Mesodermal cell (in vitro differentiated cells): ENCODE data around the gene PHF21A.
"Not testable (repeated sequence)": the region's sequence is repeated elsewhere in the genome, so short reads cannot be mapped to it uniquely, and the experiment has no call there.

ENCODE experiments used
- H3K27ac ChIP-seq: 2 replicates; pipeline ENCODE4 v1.7.0; 2013; ENCODE audit warnings: mild to moderate bottlenecking, low read depth, low read length, moderate library complexity; ENCODE audit not compliant: severe bottlenecking
- H3K36me3 ChIP-seq: 2 replicates; pipeline ENCODE4 v1.7.1; 2013; ENCODE audit warnings: mild to moderate bottlenecking, low read length, moderate library complexity; ENCODE audit not compliant: control insufficient read depth, insufficient read depth
- H3K4me1 ChIP-seq: one replicate; pipeline ENCODE4 v1.7.1; 2013; ENCODE audit warnings: mild to moderate bottlenecking, low read length; ENCODE audit not compliant: insufficient read depth, control insufficient read depth, poor library complexity, severe bottlenecking
- H3K4me3 ChIP-seq: 2 replicates; pipeline ENCODE4 v1.7.0; 2013; ENCODE audit warnings: low read length, control low read depth, mild to moderate bottlenecking; ENCODE audit not compliant: insufficient read depth, poor library complexity, severe bottlenecking; ENCODE audit errors: extremely low read depth
- H3K9me3 ChIP-seq: 2 replicates; pipeline ENCODE4 v1.7.1; 2013; ENCODE audit warnings: mild to moderate bottlenecking, low read length, moderate library complexity; ENCODE audit not compliant: control insufficient read depth
- WGBS, 2 experiments: methylation state at CpG; one replicate each; pipeline ENCODE4 v1.1.5; 2013; ENCODE audit warnings: missing lambda C conversion rate in 2 of 2; ENCODE audit not compliant: insufficient coverage in 2 of 2; 5-methylcytosine and 5-hydroxymethylcytosine counted together

Gene PHF21A

DNA sequence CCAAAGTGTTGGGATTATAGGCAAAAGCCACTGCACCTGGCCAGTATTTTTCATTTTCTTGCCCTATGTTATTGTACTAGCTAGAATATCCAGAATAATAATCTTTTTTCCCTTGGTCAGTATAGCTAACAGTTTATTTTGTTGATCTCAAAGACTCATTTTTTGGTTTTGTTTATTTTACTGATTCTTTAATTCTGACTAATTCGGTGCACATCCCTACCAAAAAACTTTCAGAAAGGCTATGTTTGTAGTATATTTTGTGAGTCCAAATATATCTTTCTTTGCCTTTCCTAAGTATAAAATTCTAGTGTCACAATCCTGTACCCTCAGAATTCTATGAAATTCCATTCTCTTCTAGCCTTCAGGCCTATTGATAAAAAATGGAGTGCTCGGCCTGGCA lies 84.3 kb downstream of the PHF21A start:
- Histone ChIP-seq H3K27ac (no peak overlapping the region), H3K4me3 (no peak overlapping the region), H3K9me3 (no peaks in the 10 kb centered on the region), H3K4me1 (no peaks in the 10 kb centered on the region), H3K36me3 (no peaks in the 10 kb centered on the region)
- 88 to 100% methylated on average over 1 of the region's 2 CpGs for WGBS, 2 experiments

GRCh38 chr11:46036009-46036408 lies 85.2 kb downstream of the PHF21A start:
- no peak overlapping the region for H3K4me3 ChIP-seq
- H3K36me3 ChIP-seq, result no peaks in the 10 kb centered on the region
- H3K27ac ChIP-seq, result no peak overlapping the region
- no peaks in the 10 kb centered on the region for H3K9me3 ChIP-seq
- 100% methylated on average over 1 to 2 of the region's 2 CpGs for WGBS, 2 experiments
- no peaks in the 10 kb centered on the region for H3K4me1 ChIP-seq

- Histone ChIP-seq H3K9me3 (no peaks in the 10 kb centered on the region), H3K27ac (no peak overlapping the region), H3K36me3 (no peaks in the 10 kb centered on the region), H3K4me3 (no peak overlapping the region), H3K4me1 (no peaks in the 10 kb centered on the region)
Measured at GRCh38 chr11:46034041-46034440, 87.2 kb downstream of the PHF21A start.

GRCh38 chr11:46026606-46027293 lies 94.5 kb downstream of the PHF21A start:
- WGBS, 2 experiments, result 76 to 80% methylated on average over 8 to 9 of the region's 10 CpGs

GRCh38 chr11:46020084-46020599 lies 101.1 kb downstream of the PHF21A start:
- H3K36me3 ChIP-seq, result peaks cover 7% of the 10 kb centered on the region
- 93 to 97% methylated on average over 6 of the region's 8 CpGs for WGBS, 2 experiments
- no peaks in the 10 kb centered on the region for H3K4me1 ChIP-seq
- peaks cover under 1% of the 10 kb centered on the region for H3K9me3 ChIP-seq
- H3K27ac ChIP-seq, result no peak overlapping the region
- no peak overlapping the region for H3K4me3 ChIP-seq

More at GRCh38 chr11:46026606-46027293, 94.5 kb downstream of the PHF21A start:
- H3K27ac ChIP-seq, result peak overlapping the region; percentile 51
- H3K9me3 ChIP-seq, result no peaks in the 10 kb centered on the region
- no peaks in the 10 kb centered on the region for H3K36me3 ChIP-seq
- H3K4me1 ChIP-seq, result peaks cover 8% of the 10 kb centered on the region
- H3K4me3 ChIP-seq, result no peak overlapping the region

DNA sequence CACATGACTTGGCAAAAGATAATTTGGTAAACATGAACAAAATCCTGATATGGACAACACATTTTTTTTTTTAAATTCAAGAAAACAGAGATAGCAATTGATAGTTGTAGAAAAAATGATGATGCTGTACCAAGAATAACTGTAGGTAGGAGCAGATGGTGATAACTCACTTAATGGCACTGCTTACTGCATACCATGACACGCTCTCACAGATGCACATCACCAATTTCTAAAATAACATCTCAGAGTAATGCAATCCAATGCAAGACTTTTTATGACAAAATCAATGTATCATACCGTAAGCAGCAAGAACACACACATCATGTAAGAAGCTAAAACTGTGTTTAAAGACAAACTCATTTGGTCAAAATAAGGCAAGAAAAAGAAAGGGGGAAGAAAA lies 102.6 kb downstream of the PHF21A start:
- peaks cover 2% of the 10 kb centered on the region for H3K9me3 ChIP-seq
- H3K27ac ChIP-seq, result no peak overlapping the region
- 100% methylated on average over 1 of the region's 2 CpGs for WGBS, 2 experiments

DNA sequence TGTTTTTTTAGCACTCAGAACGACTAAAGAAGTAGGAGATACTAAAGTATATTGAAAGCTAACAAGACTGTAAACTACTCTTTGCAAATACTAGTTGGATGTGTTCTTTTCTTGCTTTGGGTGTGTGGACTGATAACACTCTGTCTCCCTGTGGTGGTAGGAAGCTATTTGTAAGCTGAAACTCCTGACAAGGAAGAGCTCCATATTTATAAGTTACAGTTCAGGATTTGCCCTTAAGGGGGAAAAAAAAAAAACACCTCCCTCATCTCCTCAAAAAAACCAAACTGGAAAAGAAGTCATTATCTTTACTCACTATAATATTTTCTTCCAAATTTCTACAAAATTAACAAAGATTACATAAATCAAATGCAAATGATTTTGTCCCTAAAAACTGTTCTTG lies 103.9 kb downstream of the PHF21A start:
- Histone ChIP-seq H3K4me3 (no peak overlapping the region), H3K9me3 (peaks cover 2% of the 10 kb centered on the region), H3K36me3 (peaks cover 7% of the 10 kb centered on the region), H3K27ac (no peak overlapping the region), H3K4me1 (peaks cover 3% of the 10 kb centered on the region)
- WGBS, 2 experiments, result no CpG with 5 or more reads among the region's 1 CpG

More for the DNA sequence above, 102.6 kb downstream of the PHF21A start:
- H3K4me1 ChIP-seq, result no peaks in the 10 kb centered on the region
- no peak overlapping the region for H3K4me3 ChIP-seq
- H3K36me3 ChIP-seq, result peaks cover 7% of the 10 kb centered on the region

DNA sequence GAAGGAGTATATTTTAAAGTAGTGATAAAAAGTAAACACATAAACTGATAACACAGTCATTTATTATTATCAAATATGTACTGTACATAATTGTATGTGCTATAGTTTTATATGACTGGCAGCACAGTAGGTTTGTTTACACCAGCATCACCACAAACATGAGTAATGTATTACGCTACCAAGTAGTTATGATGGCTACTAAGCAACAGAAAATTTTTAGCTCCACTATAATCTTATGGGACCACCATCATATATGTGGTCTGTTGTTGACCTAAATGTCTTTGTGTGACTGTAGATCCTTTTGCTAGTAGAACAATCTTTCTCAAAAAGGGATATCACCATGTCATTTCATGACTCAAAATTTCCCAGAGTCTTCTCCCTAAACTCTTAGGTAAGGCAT lies 105.3 kb downstream of the PHF21A start:
- Histone ChIP-seq H3K27ac (no peak overlapping the region), H3K4me1 (peaks cover 7% of the 10 kb centered on the region), H3K9me3 (peaks cover 2% of the 10 kb centered on the region), H3K4me3 (no peak overlapping the region), H3K36me3 (peaks cover 1% of the 10 kb centered on the region)
- 100% methylated on average over 1 of the region's 1 CpG; no CpG with 5 or more reads in 1 of the 2 experiments for WGBS, 2 experiments

DNA sequence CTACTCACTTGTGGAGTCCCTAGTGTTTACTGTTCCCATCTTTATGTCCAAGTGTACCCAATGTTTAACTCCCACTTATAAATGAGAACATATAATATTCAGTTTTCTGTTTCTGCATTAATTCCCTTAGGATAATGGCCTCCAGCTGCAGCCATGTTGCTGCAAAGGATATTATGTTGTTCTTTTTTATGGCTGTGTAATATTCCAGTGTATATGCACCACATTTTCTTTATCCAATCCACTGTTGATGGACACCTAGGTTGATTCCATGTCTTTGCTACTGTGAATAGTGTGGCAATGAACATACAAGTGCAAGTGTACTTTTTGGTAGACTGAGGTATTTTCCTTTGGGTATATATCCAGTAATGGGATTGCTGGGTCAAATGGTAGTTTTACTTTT lies 107.1 kb downstream of the PHF21A start:
- not testable (repeated sequence) for H3K9me3 ChIP-seq, H3K27ac ChIP-seq, H3K4me3 ChIP-seq, H3K36me3 ChIP-seq, H3K4me1 ChIP-seq

- Histone ChIP-seq H3K9me3 (peaks cover 2% of the 10 kb centered on the region), H3K27ac (no peak overlapping the region), H3K4me1 (peaks cover 7% of the 10 kb centered on the region), H3K36me3 (no peaks in the 10 kb centered on the region), H3K4me3 (no peak overlapping the region)
- WGBS, 2 experiments, result no CpG with 5 or more reads among the region's 2 CpGs
Measured at GRCh38 chr11:46012185-46012584, 109.1 kb downstream of the PHF21A start.

DNA sequence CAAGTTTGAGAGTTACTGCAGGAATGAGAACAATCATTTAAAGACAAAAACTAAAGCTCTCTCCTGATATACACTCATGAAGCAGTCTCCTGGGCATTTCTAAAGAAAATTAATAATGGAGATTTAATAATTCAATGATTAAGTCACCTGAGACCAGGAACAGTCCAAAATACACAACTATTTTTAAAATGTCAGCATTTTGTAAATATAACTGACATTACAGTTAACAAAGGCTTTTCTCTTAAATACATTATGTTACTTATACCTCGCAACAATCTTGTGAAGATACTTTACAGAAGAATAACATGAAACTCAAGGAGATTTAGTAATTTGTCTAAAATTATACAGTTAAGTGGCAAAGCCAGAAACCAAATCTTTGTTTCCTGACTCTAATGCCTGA lies 111.2 kb downstream of the PHF21A start:
- Histone ChIP-seq H3K9me3 (peaks cover 2% of the 10 kb centered on the region), H3K4me3 (no peak overlapping the region), H3K4me1 (peaks cover 7% of the 10 kb centered on the region), H3K36me3 (no peaks in the 10 kb centered on the region), H3K27ac (no peak overlapping the region)
- no CpG with 5 or more reads among the region's 1 CpG for WGBS, 2 experiments
